HepG2 (cell line): ENCODE measurements around the gene CAVIN1. TPM values are rescaled to one million over a fixed set of nuclear protein-coding genes. Genes with fewer than 3 reads are reported as not detected.
A peak's percentile ranks its signal among the peaks of the same experiment; 100 is the strongest.

Experiments used
- BCL6 ChIP-seq: IDR thresholded peaks from 2 replicates; pipeline ENCODE4 v1.6.1; 2016; ENCODE audit warnings: missing genetic modification reagents, missing compliant biosample characterization
- CREM ChIP-seq, 2 experiments: sonication (generic) in 1 of 2; formaldehyde crosslinking in 1 of 2; IDR thresholded peaks; 2 replicates each; pipeline versions ENCODE4 v1.4.0 to v1.6.1; 2016 to 2020; ENCODE audit warnings: antibody characterized with exemption in 1 of 2, mild to moderate bottlenecking in 1 of 2, missing genetic modification reagents in 1 of 2
- HDAC6 ChIP-seq: fragments of 200-600 bp; sonication (generic); IDR thresholded peaks from 2 replicates; pipeline ENCODE4 v1.7.0; 2017; ENCODE audit warnings: mild to moderate bottlenecking, antibody characterized with exemption, low read length, low read depth
- HNF4G ChIP-seq, 2 experiments: sonication (generic) in 1 of 2; formaldehyde crosslinking in 1 of 2; IDR thresholded peaks; 2 replicates each; pipeline versions ENCODE4 v1.4.0 to v1.6.1; 2011 to 2020; ENCODE audit warnings: borderline replicate concordance in 2 of 2, low read depth in 2 of 2, mild to moderate bottlenecking in 2 of 2, low read length in 1 of 2, missing genetic modification reagents in 1 of 2, moderate library complexity in 1 of 2
- MIER3 ChIP-seq: IDR thresholded peaks from 2 replicates; pipeline ENCODE4 v1.6.1; 2016; ENCODE audit warnings: missing compliant biosample characterization, borderline replicate concordance
- NR2C2 ChIP-seq: sonication (generic); formaldehyde crosslinking; IDR thresholded peaks from 2 replicates; pipeline ENCODE4 v1.4.0; 2020; ENCODE audit warnings: missing genetic modification reagents, mild to moderate bottlenecking, moderate library complexity, borderline replicate concordance
- NR2F6 ChIP-seq, 2 experiments: IDR thresholded peaks; 2 replicates each; pipeline ENCODE4 v1.6.1; 2016; ENCODE audit warnings: antibody characterized with exemption in 1 of 2, mild to moderate bottlenecking in 1 of 2
- REPIN1 ChIP-seq: sonication (generic); formaldehyde crosslinking; IDR thresholded peaks from 2 replicates; pipeline ENCODE4 v1.8.0; 2022; ENCODE audit warnings: missing genetic modification reagents, low read depth, mild to moderate bottlenecking, borderline replicate concordance
- STAG1 ChIP-seq: sonication (generic); formaldehyde crosslinking; IDR thresholded peaks from 2 replicates; pipeline ENCODE4 v1.4.0; 2020; ENCODE audit warnings: missing genetic modification reagents
- TBX2 ChIP-seq: sonication (generic); formaldehyde crosslinking; IDR thresholded peaks from 2 replicates; pipeline ENCODE4 v1.5.0; 2020; ENCODE audit warnings: missing genetic modification reagents, mild to moderate bottlenecking, borderline replicate concordance
- ZKSCAN1 ChIP-seq: fragments of 150-350 bp; IDR thresholded peaks from 2 replicates; pipeline ENCODE4 v1.6.1; 2014; ENCODE audit warnings: low read length
- ZMYM3 ChIP-seq: sonication (generic); formaldehyde crosslinking; IDR thresholded peaks from 2 replicates; pipeline ENCODE4 v1.5.1; 2020; ENCODE audit warnings: mild to moderate bottlenecking, missing genetic modification reagents
- ZMYM4 ChIP-seq: sonication (generic); formaldehyde crosslinking; IDR thresholded peaks from 2 replicates; pipeline ENCODE4 v1.8.1; 2023; ENCODE audit warnings: mild to moderate bottlenecking, missing genetic modification reagents
- ZNF234 ChIP-seq: sonication (generic); formaldehyde crosslinking; conservative IDR thresholded peaks from 2 replicates; pipeline ENCODE4 v1.5.1; 2020; ENCODE audit warnings: mild to moderate bottlenecking, missing genetic modification reagents
- ZNF331 ChIP-seq: sonication (generic); formaldehyde crosslinking; IDR thresholded peaks from 2 replicates; pipeline ENCODE4 v1.4.0; 2020; ENCODE audit warnings: missing genetic modification reagents
- ZNF333 ChIP-seq: sonication (generic); formaldehyde crosslinking; IDR thresholded peaks from 2 replicates; pipeline ENCODE4 v1.4.0; 2020; ENCODE audit warnings: mild to moderate bottlenecking, missing genetic modification reagents, borderline replicate concordance
- ZNF629 ChIP-seq: sonication (generic); formaldehyde crosslinking; conservative IDR thresholded peaks from 2 replicates; pipeline ENCODE4 v1.5.0; 2020; ENCODE audit warnings: missing genetic modification reagents
- ZNF788 ChIP-seq: sonication (generic); formaldehyde crosslinking; IDR thresholded peaks from 2 replicates; pipeline ENCODE4 v1.5.0; 2020; ENCODE audit warnings: mild to moderate bottlenecking, missing genetic modification reagents, borderline replicate concordance
- ZSCAN29 ChIP-seq: sonication (generic); formaldehyde crosslinking; conservative IDR thresholded peaks from 2 replicates; pipeline ENCODE4 v1.4.0; 2020; ENCODE audit warnings: mild to moderate bottlenecking, missing genetic modification reagents
- polyA plus RNA-seq, 8 experiments: library from polyadenylated mRNA; depleted of rRNA in 3 of 8; stranded (reverse) in 7 of 8; unstranded in 1 of 8; fragments of >200 nt; fragmentation: Illumina TruSeq in 4 of 8; extraction: Trizol in 4 of 8; gene quantifications; 2 replicates each; pipeline versions ENCODE4 v1.2.1 to v1.2.3, GENCODE V29; 2011 to 2016; ENCODE audit warnings: low read depth in 4 of 8, missing spikeins in 1 of 8, mixed read lengths in 1 of 8; ENCODE audit not compliant: insufficient read depth in 1 of 8
- total RNA-seq, 5 experiments: library from RNA; depleted of rRNA; stranded (reverse); fragments of >200 nt; fragmentation: Illumina TruSeq; extraction: Trizol; gene quantifications; 2 replicates each; pipeline ENCODE4 v1.2.3, GENCODE V29; 2016; ENCODE audit warnings: low read depth in 1 of 5
- TF ChIP-seq, protein P1 (sequence below): sonication (generic); formaldehyde crosslinking; IDR thresholded peaks from 2 replicates; pipeline ENCODE4 v1.9.0; 2021; ENCODE audit warnings: missing genetic modification reagents, borderline replicate concordance
- TF ChIP-seq, protein P2 (sequence below): IDR thresholded peaks from 2 replicates; pipeline ENCODE4 v1.6.1; 2016; ENCODE audit warnings: missing genetic modification reagents, missing compliant biosample characterization
- TF ChIP-seq, protein P3 (sequence below): IDR thresholded peaks from 2 replicates; pipeline ENCODE4 v1.4.0; 2020; ENCODE audit warnings: mild to moderate bottlenecking, missing genetic modification reagents

The CAVIN1 gene
- total and polyA plus RNA-seq, 2 of the 13 experiments (the other 11 are each of a cell fraction or from before 2014, with no cell fraction given): 15.9 to 25.5 TPM

DNA sequence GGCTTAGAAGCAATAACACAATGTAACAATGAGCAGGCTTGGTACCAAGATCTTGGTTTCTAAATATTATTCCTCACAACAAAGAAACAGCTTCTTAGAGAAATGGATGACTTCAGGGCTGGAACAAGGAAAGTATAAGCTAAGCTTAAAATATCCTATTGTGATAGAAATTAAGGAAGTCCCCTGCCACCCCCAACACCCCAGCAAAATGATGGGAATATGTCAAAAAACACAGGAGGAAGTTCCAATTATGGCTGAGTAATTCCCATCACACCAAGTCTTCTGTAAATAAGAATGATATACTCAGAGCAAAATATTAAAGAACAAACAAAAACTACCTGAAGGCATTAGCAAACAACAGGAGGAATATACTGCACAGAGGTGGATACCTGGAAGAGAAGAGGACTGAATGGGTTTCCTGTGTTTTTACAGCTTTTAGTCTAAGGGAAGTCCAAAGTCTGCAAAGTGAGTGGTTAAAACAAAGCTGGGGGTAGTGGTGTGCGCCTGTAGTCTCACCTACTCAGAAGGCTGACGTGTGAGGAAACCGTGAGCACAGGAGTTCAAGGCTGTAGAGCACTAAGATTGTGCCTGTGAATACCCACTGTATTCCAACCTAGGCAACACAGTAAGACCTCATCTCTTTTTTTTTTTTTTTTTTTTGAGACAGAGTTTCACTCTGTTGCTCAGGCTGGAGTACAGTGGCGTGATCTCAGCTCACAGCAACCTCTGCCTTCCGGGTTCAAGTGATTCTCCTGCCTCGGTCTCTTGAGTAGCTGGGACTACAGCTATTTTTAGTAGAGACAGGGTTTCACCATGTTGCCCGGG, 18.5 kb upstream of the CAVIN1 start (continued):
- TF ChIP-seq MIER3 (CRISPR knock-in tag): no peak; the same call in 1 of the 2 replicates
- no peak for TF ChIP-seq HDAC6
- TF ChIP-seq ZNF234 (CRISPR knock-in tag): no peak
- peak; percentile 58; the same call in 1 of the 2 replicates for TF ChIP-seq ZSCAN29 (CRISPR knock-in tag)
- peak; percentile 85 for TF ChIP-seq TBX2
- 0 out of 2 replicates have a peak, but pooled peaks have one; percentile 2 for TF ChIP-seq STAG1 (CRISPR knock-in tag)
- peak; percentile 81 for TF ChIP-seq ZMYM3 (CRISPR knock-in tag)
- no peak for TF ChIP-seq ZNF333
- TF ChIP-seq BCL6 (CRISPR knock-in tag): no peak
- TF ChIP-seq REPIN1 (CRISPR knock-in tag): no peak
- TF ChIP-seq NR2F6 (IDR thresholded peaks at IDR 0.05): peak; percentile 38; the same call in 1 of the 2 replicates
- no peak for TF ChIP-seq NR2F6 (CRISPR knock-in tag; IDR thresholded peaks at IDR 0.05)
- TF ChIP-seq, protein P1, sequence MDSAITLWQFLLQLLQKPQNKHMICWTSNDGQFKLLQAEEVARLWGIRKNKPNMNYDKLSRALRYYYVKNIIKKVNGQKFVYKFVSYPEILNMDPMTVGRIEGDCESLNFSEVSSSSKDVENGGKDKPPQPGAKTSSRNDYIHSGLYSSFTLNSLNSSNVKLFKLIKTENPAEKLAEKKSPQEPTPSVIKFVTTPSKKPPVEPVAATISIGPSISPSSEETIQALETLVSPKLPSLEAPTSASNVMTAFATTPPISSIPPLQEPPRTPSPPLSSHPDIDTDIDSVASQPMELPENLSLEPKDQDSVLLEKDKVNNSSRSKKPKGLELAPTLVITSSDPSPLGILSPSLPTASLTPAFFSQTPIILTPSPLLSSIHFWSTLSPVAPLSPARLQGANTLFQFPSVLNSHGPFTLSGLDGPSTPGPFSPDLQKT (CRISPR knock-in tag): no peak
- no peak for TF ChIP-seq ZNF788 (CRISPR knock-in tag)
- peak; percentile 58; the same call in 1 of the 2 replicates for TF ChIP-seq ZNF331 (CRISPR knock-in tag)
- no peak for TF ChIP-seq ZKSCAN1
- TF ChIP-seq, protein P2, sequence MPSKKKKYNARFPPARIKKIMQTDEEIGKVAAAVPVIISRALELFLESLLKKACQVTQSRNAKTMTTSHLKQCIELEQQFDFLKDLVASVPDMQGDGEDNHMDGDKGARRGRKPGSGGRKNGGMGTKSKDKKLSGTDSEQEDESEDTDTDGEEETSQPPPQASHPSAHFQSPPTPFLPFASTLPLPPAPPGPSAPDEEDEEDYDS (CRISPR knock-in tag): peak; percentile 69; the same call in 1 of the 2 replicates
- peak; percentile 92 for TF ChIP-seq HNF4G (IDR thresholded peaks at IDR 0.05; ENCODE audit: borderline replicate concordance, low read depth, low read length)
- peak; percentile 60; the same call in 1 of the 2 replicates for TF ChIP-seq HNF4G (CRISPR knock-in tag; IDR thresholded peaks at IDR 0.05; ENCODE audit: borderline replicate concordance, low read depth)
- peak; percentile 73 for TF ChIP-seq ZNF629 (CRISPR knock-in tag)
- TF ChIP-seq ZMYM4 (CRISPR knock-in tag): peak; percentile 46; the same call in 1 of the 2 replicates
- peak; percentile 29; the same call in 1 of the 2 replicates for TF ChIP-seq CREM (IDR thresholded peaks at IDR 0.05)
- no peak for TF ChIP-seq CREM (CRISPR knock-in tag; IDR thresholded peaks at IDR 0.05)
- 0 out of 2 replicates have a peak, but pooled peaks have one; percentile 33 for TF ChIP-seq NR2C2 (CRISPR knock-in tag)
- TF ChIP-seq, protein P3, sequence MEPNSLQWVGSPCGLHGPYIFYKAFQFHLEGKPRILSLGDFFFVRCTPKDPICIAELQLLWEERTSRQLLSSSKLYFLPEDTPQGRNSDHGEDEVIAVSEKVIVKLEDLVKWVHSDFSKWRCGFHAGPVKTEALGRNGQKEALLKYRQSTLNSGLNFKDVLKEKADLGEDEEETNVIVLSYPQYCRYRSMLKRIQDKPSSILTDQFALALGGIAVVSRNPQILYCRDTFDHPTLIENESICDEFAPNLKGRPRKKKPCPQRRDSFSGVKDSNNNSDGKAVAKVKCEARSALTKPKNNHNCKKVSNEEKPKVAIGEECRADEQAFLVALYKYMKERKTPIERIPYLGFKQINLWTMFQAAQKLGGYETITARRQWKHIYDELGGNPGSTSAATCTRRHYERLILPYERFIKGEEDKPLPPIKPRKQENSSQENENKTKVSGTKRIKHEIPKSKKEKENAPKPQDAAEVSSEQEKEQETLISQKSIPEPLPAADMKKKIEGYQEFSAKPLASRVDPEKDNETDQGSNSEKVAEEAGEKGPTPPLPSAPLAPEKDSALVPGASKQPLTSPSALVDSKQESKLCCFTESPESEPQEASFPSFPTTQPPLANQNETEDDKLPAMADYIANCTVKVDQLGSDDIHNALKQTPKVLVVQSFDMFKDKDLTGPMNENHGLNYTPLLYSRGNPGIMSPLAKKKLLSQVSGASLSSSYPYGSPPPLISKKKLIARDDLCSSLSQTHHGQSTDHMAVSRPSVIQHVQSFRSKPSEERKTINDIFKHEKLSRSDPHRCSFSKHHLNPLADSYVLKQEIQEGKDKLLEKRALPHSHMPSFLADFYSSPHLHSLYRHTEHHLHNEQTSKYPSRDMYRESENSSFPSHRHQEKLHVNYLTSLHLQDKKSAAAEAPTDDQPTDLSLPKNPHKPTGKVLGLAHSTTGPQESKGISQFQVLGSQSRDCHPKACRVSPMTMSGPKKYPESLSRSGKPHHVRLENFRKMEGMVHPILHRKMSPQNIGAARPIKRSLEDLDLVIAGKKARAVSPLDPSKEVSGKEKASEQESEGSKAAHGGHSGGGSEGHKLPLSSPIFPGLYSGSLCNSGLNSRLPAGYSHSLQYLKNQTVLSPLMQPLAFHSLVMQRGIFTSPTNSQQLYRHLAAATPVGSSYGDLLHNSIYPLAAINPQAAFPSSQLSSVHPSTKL (CRISPR knock-in tag): peak; percentile 84
